ENCODE data around the gene THOC1.
"Not testable (repeated sequence)": the region's sequence is repeated elsewhere in the genome, so short reads cannot be mapped to it uniquely, and the experiment has no call there.

Gene THOC1

GRCh38 chr18:303607-304006, 35.8 kb upstream of the THOC1 start:
- Histone ChIP-seq H3K4me2 (no peak overlapping the region), H4K20me1 (no peaks in the 10 kb centered on the region), H3K4me3 (no peak overlapping the region), H3K36me3 (no peaks in the 10 kb centered on the region), H3K4me1 (no peaks in the 10 kb centered on the region), H3K9me3 (no peaks in the 10 kb centered on the region), H3K9ac (no peak overlapping the region), H3K27ac (no peak overlapping the region), H3K27me3 (no peaks in the 10 kb centered on the region)
- TF ChIP-seq Cebpa-rat (IDR thresholded peaks at IDR 0.05), result no peak

- H3K9ac ChIP-seq, result no peak overlapping the region
- no peak overlapping the region for H3K27ac ChIP-seq
- H3K4me1 ChIP-seq, result no peaks in the 10 kb centered on the region
- H3K36me3 ChIP-seq, result no peaks in the 10 kb centered on the region
- no peak overlapping the region for H3K4me2 ChIP-seq
- H3K4me3 ChIP-seq, result no peak overlapping the region
- H4K20me1 ChIP-seq, result no peaks in the 10 kb centered on the region
- H3K27me3 ChIP-seq, result no peaks in the 10 kb centered on the region
- H3K9me3 ChIP-seq, result no peaks in the 10 kb centered on the region
- TF ChIP-seq Cebpa-rat (IDR thresholded peaks at IDR 0.05), result no peak
These were observed 35.2 kb upstream of the THOC1 start for GRCh38 chr18:303011-303410.

- Histone ChIP-seq H3K9me3 (no peaks in the 10 kb centered on the region), H4K20me1 (no peaks in the 10 kb centered on the region), H3K4me1 (no peaks in the 10 kb centered on the region), H3K9ac (no peak overlapping the region), H3K36me3 (no peaks in the 10 kb centered on the region), H3K4me3 (no peak overlapping the region), H3K27me3 (no peaks in the 10 kb centered on the region), H3K27ac (no peak overlapping the region), H3K4me2 (no peak overlapping the region)
- no peak for TF ChIP-seq Cebpa-rat (IDR thresholded peaks at IDR 0.05)
These were observed 34.2 kb upstream of the THOC1 start for GRCh38 chr18:302097-302496.

- no peak for TF ChIP-seq Cebpa-rat (IDR thresholded peaks at IDR 0.05)
- no peak overlapping the region for H3K27ac ChIP-seq
- H3K9ac ChIP-seq, result no peak overlapping the region
- H3K27me3 ChIP-seq, result no peaks in the 10 kb centered on the region
- H3K9me3 ChIP-seq, result no peaks in the 10 kb centered on the region
- no peak overlapping the region for H3K4me2 ChIP-seq
- no peak overlapping the region for H3K4me3 ChIP-seq
- no peaks in the 10 kb centered on the region for H3K36me3 ChIP-seq
- no peaks in the 10 kb centered on the region for H3K4me1 ChIP-seq
- H4K20me1 ChIP-seq, result no peaks in the 10 kb centered on the region
These were observed 30.1 kb upstream of the THOC1 start for GRCh38 chr18:297936-298335.

GRCh38 chr18:295756-296490, 28.1 kb upstream of the THOC1 start:
- H4K20me1 ChIP-seq, result no peaks in the 10 kb centered on the region
- no peaks in the 10 kb centered on the region for H3K9me3 ChIP-seq
- no peaks in the 10 kb centered on the region for H3K36me3 ChIP-seq
- no peak overlapping the region for H3K9ac ChIP-seq
- no peak overlapping the region for H3K27ac ChIP-seq
- TF ChIP-seq Cebpa-rat (IDR thresholded peaks at IDR 0.05), result no peak
- H3K4me3 ChIP-seq, result no peak overlapping the region
- H3K4me2 ChIP-seq, result no peak overlapping the region
- H3K27me3 ChIP-seq, result no peaks in the 10 kb centered on the region
- H3K4me1 ChIP-seq, result no peaks in the 10 kb centered on the region

GRCh38 chr18:294566-294965, 26.7 kb upstream of the THOC1 start:
- Histone ChIP-seq H3K27ac (no peak overlapping the region), H3K36me3 (no peaks in the 10 kb centered on the region), H3K4me1 (no peaks in the 10 kb centered on the region), H3K27me3 (no peaks in the 10 kb centered on the region), H4K20me1 (no peaks in the 10 kb centered on the region), H3K9me3 (no peaks in the 10 kb centered on the region), H3K4me2 (no peak overlapping the region), H3K9ac (no peak overlapping the region), H3K4me3 (no peak overlapping the region)
- no peak for TF ChIP-seq Cebpa-rat (IDR thresholded peaks at IDR 0.05)

- H4K20me1 ChIP-seq, result no peaks in the 10 kb centered on the region
- no peak overlapping the region for H3K9ac ChIP-seq
- H3K4me2 ChIP-seq, result no peak overlapping the region
- H3K36me3 ChIP-seq, result no peaks in the 10 kb centered on the region
- TF ChIP-seq Cebpa-rat (IDR thresholded peaks at IDR 0.05), result no peak
- no peaks in the 10 kb centered on the region for H3K27me3 ChIP-seq
- no peaks in the 10 kb centered on the region for H3K4me1 ChIP-seq
- H3K27ac ChIP-seq, result no peak overlapping the region
- no peaks in the 10 kb centered on the region for H3K9me3 ChIP-seq
- H3K4me3 ChIP-seq, result no peak overlapping the region
These were observed 25.7 kb upstream of the THOC1 start for GRCh38 chr18:293536-293935.

- TF ChIP-seq Cebpa-rat (IDR thresholded peaks at IDR 0.05), result no peak
- Histone ChIP-seq H3K4me2 (no peak overlapping the region), H3K36me3 (no peaks in the 10 kb centered on the region), H3K9ac (no peak overlapping the region), H3K27ac (no peak overlapping the region), H3K27me3 (no peaks in the 10 kb centered on the region), H4K20me1 (no peaks in the 10 kb centered on the region), H3K4me3 (no peak overlapping the region), H3K9me3 (no peaks in the 10 kb centered on the region), H3K4me1 (no peaks in the 10 kb centered on the region)
These were observed 24.4 kb upstream of the THOC1 start for GRCh38 chr18:292271-292670.

- not testable (repeated sequence) for H3K36me3 ChIP-seq, H3K4me1 ChIP-seq, H3K9ac ChIP-seq, H3K4me3 ChIP-seq, H3K9me3 ChIP-seq, H3K27ac ChIP-seq, H3K4me2 ChIP-seq, H4K20me1 ChIP-seq, H3K27me3 ChIP-seq
These were observed 22.1 kb upstream of the THOC1 start for GRCh38 chr18:289970-290369.

GRCh38 chr18:289026-289425, 21.2 kb upstream of the THOC1 start:
- TF ChIP-seq Cebpa-rat (IDR thresholded peaks at IDR 0.05), result no peak
- no peaks in the 10 kb centered on the region for H3K27me3 ChIP-seq
- no peak overlapping the region for H3K27ac ChIP-seq
- no peak overlapping the region for H3K4me2 ChIP-seq
- H3K4me3 ChIP-seq, result no peak overlapping the region
- no peak overlapping the region for H3K9ac ChIP-seq
- no peaks in the 10 kb centered on the region for H3K9me3 ChIP-seq
- no peaks in the 10 kb centered on the region for H3K36me3 ChIP-seq
- no peaks in the 10 kb centered on the region for H4K20me1 ChIP-seq
- no peaks in the 10 kb centered on the region for H3K4me1 ChIP-seq
